Ishikawa (cell line): Measurements from ENCODE around the gene THOC5.

Experiments
- CEBPB ChIP-seq: IDR thresholded peaks from 2 replicates; pipeline ENCODE4 v1.6.1; 2012
- CREB1 ChIP-seq: IDR thresholded peaks from 2 replicates; pipeline ENCODE4 v1.6.1; 2012; ENCODE audit warnings: low read depth
- EGR1 ChIP-seq: IDR thresholded peaks from 2 replicates; pipeline ENCODE4 v1.6.1; 2012
- EP300 ChIP-seq: IDR thresholded peaks from 2 replicates; pipeline ENCODE4 v1.6.1; 2012; ENCODE audit warnings: borderline replicate concordance
- FOXM1 ChIP-seq: IDR thresholded peaks from 2 replicates; pipeline ENCODE4 v1.6.1; 2012; ENCODE audit warnings: low read depth, borderline replicate concordance
- MAX ChIP-seq: IDR thresholded peaks from 2 replicates; pipeline ENCODE4 v1.6.1; 2012
- NFIC ChIP-seq: IDR thresholded peaks from 2 replicates; pipeline ENCODE4 v1.6.1; 2012
- RAD21 ChIP-seq: IDR thresholded peaks from 2 replicates; pipeline ENCODE4 v1.6.1; 2012; ENCODE audit warnings: low read depth
- REST ChIP-seq: IDR thresholded peaks from 2 replicates; pipeline ENCODE4 v1.6.1; 2012; ENCODE audit warnings: low read depth, mild to moderate bottlenecking
- TAF1 ChIP-seq: IDR thresholded peaks from 2 replicates; pipeline ENCODE4 v1.6.1; 2012; ENCODE audit warnings: low read depth, mild to moderate bottlenecking
- TCF12 ChIP-seq: IDR thresholded peaks from 2 replicates; pipeline ENCODE4 v1.6.1; 2012; ENCODE audit warnings: low read depth
- TEAD4 ChIP-seq: IDR thresholded peaks from 2 replicates; pipeline ENCODE4 v1.6.1; 2012
- USF1 ChIP-seq: IDR thresholded peaks from 2 replicates; pipeline ENCODE4 v1.6.1; 2012
- YY1 ChIP-seq: IDR thresholded peaks from 2 replicates; pipeline ENCODE4 v1.6.1; 2012; ENCODE audit warnings: low read depth
- ZBTB7A ChIP-seq: IDR thresholded peaks from 2 replicates; pipeline ENCODE4 v1.6.1; 2012; ENCODE audit warnings: low read depth

Gene THOC5

GRCh38 chr22:29593923-29594322 lies 40.4 kb upstream of the THOC5 start:
- TF ChIP-seq EP300 (no peak), EGR1 (no peak), CEBPB (no peak), USF1 (no peak), TAF1 (no peak), TCF12 (no peak), ZBTB7A (no peak), NFIC (no peak), CREB1 (no peak), YY1 (no peak), MAX (no peak)

GRCh38 chr22:29587938-29588699 lies 34.6 kb upstream of the THOC5 start:
- TF ChIP-seq REST = no peak
- no peak for TF ChIP-seq EP300
- TF ChIP-seq FOXM1 = no peak
- no peak for TF ChIP-seq USF1
- TF ChIP-seq MAX = no peak
- no peak for TF ChIP-seq RAD21
- no peak for TF ChIP-seq YY1
- TF ChIP-seq CREB1 = no peak
- TF ChIP-seq NFIC = no peak
- TF ChIP-seq ZBTB7A = no peak
- TF ChIP-seq EGR1 = no peak
- no peak for TF ChIP-seq TEAD4
- no peak for TF ChIP-seq TAF1
- no peak for TF ChIP-seq TCF12
- TF ChIP-seq CEBPB = no peak

- TF ChIP-seq ZBTB7A = no peak
- no peak for TF ChIP-seq TAF1
- TF ChIP-seq TEAD4 = no peak
- TF ChIP-seq MAX = no peak
- no peak for TF ChIP-seq USF1
- no peak for TF ChIP-seq EP300
- no peak for TF ChIP-seq REST
- no peak for TF ChIP-seq FOXM1
- no peak for TF ChIP-seq CREB1
- no peak for TF ChIP-seq YY1
- no peak for TF ChIP-seq NFIC
- TF ChIP-seq RAD21 = no peak
- TF ChIP-seq TCF12 = no peak
- TF ChIP-seq EGR1 = no peak
Measured at GRCh38 chr22:29584975-29585374, 31.4 kb upstream of the THOC5 start.

- no peak for TF ChIP-seq REST
Measured at GRCh38 chr22:29581799-29582198, 28.2 kb upstream of the THOC5 start.
